ENCODE measurements around the gene RHOH. TPM values are rescaled to one million over a fixed set of nuclear protein-coding genes. Genes with fewer than 3 reads are reported as not detected.

Gene RHOH
- total RNA-seq, 3 donors from 2014 or later (not counting 1 experiment from before 2014, with no cell fraction given) = 195 to 233 (median 195) TPM

DNA sequence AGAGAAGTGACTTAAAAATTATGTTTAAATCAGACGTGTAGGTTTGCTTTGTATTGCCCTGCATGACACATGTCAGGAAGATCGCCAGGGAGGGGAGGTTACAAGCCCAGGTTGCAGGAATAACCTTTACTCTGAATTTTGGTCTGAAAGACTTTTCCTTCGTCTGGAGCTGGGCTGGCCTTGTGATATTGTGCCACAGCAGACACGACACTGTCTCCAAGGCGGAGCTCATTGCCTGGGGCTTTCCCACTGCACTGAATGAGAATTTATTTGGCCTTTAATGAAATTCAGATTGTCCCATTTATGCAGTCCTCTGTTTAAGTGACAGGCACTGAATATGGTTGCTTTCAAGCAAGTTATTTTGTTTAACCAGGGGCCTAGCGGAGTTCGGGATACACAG lies 45.1 kb downstream of the RHOH start:
- peak overlapping the region; percentile 67 for H3K4me3 Mint-ChIP-seq
- H3K36me3 Mint-ChIP-seq = peaks cover 11% of the 10 kb centered on the region
- DNase-seq (peak in 1 of 2 donors; percentile 81), ATAC-seq (peak; percentile 21 to 49 (median 44))
- intact Hi-C loops (cut with micrococcal nuclease) = loop anchor here (10.0 kb wide), 1 partner anchor 63 kb away; no protein-coding TSS in a partner anchor
- Histone ChIP-seq H3K9me3 (ENCODE audit: control insufficient read depth, insufficient read depth, low read length) (no peaks in the 10 kb centered on the region), H3K4me3 (ENCODE audit: low read length) (no peak overlapping the region), H3K36me3 (ENCODE audit: control insufficient read depth, insufficient read depth, low read length) (peaks cover 42% of the 10 kb centered on the region), H3K27me3 (ENCODE audit: control insufficient read depth, insufficient read depth, low read length) (no peaks in the 10 kb centered on the region), H3K27ac (ENCODE audit: low read length) (peak overlapping the region; percentile 21), H3K4me1 (ENCODE audit: control insufficient read depth, insufficient read depth, low read length) (peaks cover 83% of the 10 kb centered on the region)
- 36% methylated on average over 7 of the region's 7 CpGs for WGBS (ENCODE audit: insufficient coverage)
- peaks cover 79 to 81% of the 10 kb centered on the region in 2 donors for H3K4me1 Mint-ChIP-seq
- peak overlapping the region; percentile 77 to 85 for H3K27ac Mint-ChIP-seq
- H3K9me3 Mint-ChIP-seq = no peaks in the 10 kb centered on the region
- no peaks in the 10 kb centered on the region for H3K27me3 Mint-ChIP-seq (ENCODE audit: low read depth in 2 of 2)
- TF ChIP-seq, protein P1, sequence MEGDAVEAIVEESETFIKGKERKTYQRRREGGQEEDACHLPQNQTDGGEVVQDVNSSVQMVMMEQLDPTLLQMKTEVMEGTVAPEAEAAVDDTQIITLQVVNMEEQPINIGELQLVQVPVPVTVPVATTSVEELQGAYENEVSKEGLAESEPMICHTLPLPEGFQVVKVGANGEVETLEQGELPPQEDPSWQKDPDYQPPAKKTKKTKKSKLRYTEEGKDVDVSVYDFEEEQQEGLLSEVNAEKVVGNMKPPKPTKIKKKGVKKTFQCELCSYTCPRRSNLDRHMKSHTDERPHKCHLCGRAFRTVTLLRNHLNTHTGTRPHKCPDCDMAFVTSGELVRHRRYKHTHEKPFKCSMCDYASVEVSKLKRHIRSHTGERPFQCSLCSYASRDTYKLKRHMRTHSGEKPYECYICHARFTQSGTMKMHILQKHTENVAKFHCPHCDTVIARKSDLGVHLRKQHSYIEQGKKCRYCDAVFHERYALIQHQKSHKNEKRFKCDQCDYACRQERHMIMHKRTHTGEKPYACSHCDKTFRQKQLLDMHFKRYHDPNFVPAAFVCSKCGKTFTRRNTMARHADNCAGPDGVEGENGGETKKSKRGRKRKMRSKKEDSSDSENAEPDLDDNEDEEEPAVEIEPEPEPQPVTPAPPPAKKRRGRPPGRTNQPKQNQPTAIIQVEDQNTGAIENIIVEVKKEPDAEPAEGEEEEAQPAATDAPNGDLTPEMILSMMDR (IDR thresholded peaks at IDR 0.05) = no peak

DNA sequence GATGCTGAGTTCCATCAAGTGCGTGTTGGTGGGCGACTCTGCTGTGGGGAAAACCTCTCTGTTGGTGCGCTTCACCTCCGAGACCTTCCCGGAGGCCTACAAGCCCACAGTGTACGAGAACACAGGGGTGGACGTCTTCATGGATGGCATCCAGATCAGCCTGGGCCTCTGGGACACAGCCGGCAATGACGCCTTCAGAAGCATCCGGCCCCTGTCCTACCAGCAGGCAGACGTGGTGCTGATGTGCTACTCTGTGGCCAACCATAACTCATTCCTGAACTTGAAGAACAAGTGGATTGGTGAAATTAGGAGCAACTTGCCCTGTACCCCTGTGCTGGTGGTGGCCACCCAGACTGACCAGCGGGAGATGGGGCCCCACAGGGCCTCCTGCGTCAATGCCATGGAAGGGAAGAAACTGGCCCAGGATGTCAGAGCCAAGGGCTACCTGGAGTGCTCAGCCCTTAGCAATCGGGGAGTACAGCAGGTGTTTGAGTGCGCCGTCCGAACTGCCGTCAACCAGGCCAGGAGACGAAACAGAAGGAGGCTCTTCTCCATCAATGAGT lies 46.6 kb downstream of the RHOH start:
- Mint-ChIP-seq H3K27ac (peak overlapping the region; percentile 77 to 85), H3K36me3 (peaks cover 11% of the 10 kb centered on the region)
- intact Hi-C loops (cut with micrococcal nuclease) = loop anchor here (10.0 kb wide), 1 partner anchor 61 kb away; no protein-coding TSS in a partner anchor

DNA sequence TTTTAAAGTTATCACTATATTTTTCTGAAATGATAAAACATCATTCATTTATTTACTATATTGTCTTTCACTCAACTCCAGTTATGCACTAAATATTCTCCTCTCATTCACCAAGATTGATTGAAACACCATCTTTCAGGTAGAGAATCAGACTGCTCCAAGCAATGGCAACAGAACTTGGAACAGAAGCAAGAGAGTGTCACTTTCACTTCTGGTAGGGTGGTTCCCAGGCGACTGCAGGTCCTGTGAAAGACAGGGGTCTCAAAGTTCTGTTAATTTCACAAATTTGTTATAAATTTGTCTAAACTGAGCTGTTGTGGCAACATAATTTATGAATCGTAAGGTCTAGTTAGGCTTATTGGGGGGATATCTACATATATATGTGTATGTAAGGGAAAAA lies 47.8 kb downstream of the RHOH start:
- H3K36me3 Mint-ChIP-seq = peaks cover 11% of the 10 kb centered on the region
- intact Hi-C loops (cut with micrococcal nuclease) = loop anchor here (5.0 to 10.0 kb wide), 2 partner anchors 47 to 60 kb away; partner anchors contain the start of gene RHOH
- H3K4me1 Mint-ChIP-seq = peaks cover 63 to 81% of the 10 kb centered on the region in 2 donors
- DNase-seq (peak in 1 of 2 donors; percentile 67), ATAC-seq (no peak)
- H3K27me3 Mint-ChIP-seq (ENCODE audit: low read depth in 2 of 2) = no peaks in the 10 kb centered on the region
- H3K27ac Mint-ChIP-seq = peak overlapping the region; percentile 79 to 81
- peaks cover 42% of the 10 kb centered on the region for H3K36me3 ChIP-seq (ENCODE audit: control insufficient read depth, insufficient read depth, low read length)
- 57% methylated on average over 2 of the region's 2 CpGs for WGBS (ENCODE audit: insufficient coverage)
- no peak overlapping the region for H3K4me3 ChIP-seq (ENCODE audit: low read length)
- H3K27ac ChIP-seq (ENCODE audit: low read length) = peak overlapping the region; percentile 3
- TF ChIP-seq, protein P1 (IDR thresholded peaks at IDR 0.05) = no peak
- no peaks in the 10 kb centered on the region for H3K27me3 ChIP-seq (ENCODE audit: control insufficient read depth, insufficient read depth, low read length)
- H3K9me3 Mint-ChIP-seq = no peaks in the 10 kb centered on the region
- peak overlapping the region; percentile 17 for H3K4me3 Mint-ChIP-seq
- peaks cover 83% of the 10 kb centered on the region for H3K4me1 ChIP-seq (ENCODE audit: control insufficient read depth, insufficient read depth, low read length)
- H3K9me3 ChIP-seq (ENCODE audit: control insufficient read depth, insufficient read depth, low read length) = no peaks in the 10 kb centered on the region

More for the DNA sequence above, 46.6 kb downstream of the RHOH start:
- peaks cover 73 to 81% of the 10 kb centered on the region in 2 donors for H3K4me1 Mint-ChIP-seq
- peak in 1 of 2 donors; percentile 63 for DNase-seq
- H3K4me3 Mint-ChIP-seq = no peak overlapping the region
- TF ChIP-seq, protein P1 (IDR thresholded peaks at IDR 0.05) = no peak
- H3K4me3 ChIP-seq (ENCODE audit: low read length) = no peak overlapping the region
- no peaks in the 10 kb centered on the region for H3K27me3 Mint-ChIP-seq (ENCODE audit: low read depth in 2 of 2)
- WGBS (ENCODE audit: insufficient coverage) = 90% methylated on average over 19 of the region's 19 CpGs
- no peak for ATAC-seq
- peaks cover 86% of the 10 kb centered on the region for H3K4me1 ChIP-seq (ENCODE audit: control insufficient read depth, insufficient read depth, low read length)
- H3K27ac ChIP-seq (ENCODE audit: low read length) = no peak overlapping the region
- H3K36me3 ChIP-seq (ENCODE audit: control insufficient read depth, insufficient read depth, low read length) = peaks cover 42% of the 10 kb centered on the region
- no peaks in the 10 kb centered on the region for H3K9me3 ChIP-seq (ENCODE audit: control insufficient read depth, insufficient read depth, low read length)
- H3K27me3 ChIP-seq (ENCODE audit: control insufficient read depth, insufficient read depth, low read length) = no peaks in the 10 kb centered on the region
- no peaks in the 10 kb centered on the region for H3K9me3 Mint-ChIP-seq
